Kidney tubule cell (primary cell): ENCODE data around the gene LUM.

Source experiments
- DNase-seq: peaks from one replicate; pipeline ENCODE4 v3.0.0-alpha.2; 2018; ENCODE audit warnings: low spot score

The LUM gene

GRCh38 chr12:91111366-91112325 is at the start of gene LUM:
Gene LUM, minus strand, starts transcription at chr12:91111494. Its CDS starts 2,515 bp downstream, at chr12:91108979.
- peak; percentile 33 for DNase-seq

GRCh38 chr12:91161009-91161408 is 49.7 kb upstream of the LUM start:
- no peak for DNase-seq

GRCh38 chr12:91155990-91156389 is 44.7 kb upstream of the LUM start:
- DNase-seq: no peak

- no peak for DNase-seq
Measured at GRCh38 chr12:91154131-91154530, 42.8 kb upstream of the LUM start.

GRCh38 chr12:91144053-91144452 is 32.8 kb upstream of the LUM start:
- no peak for DNase-seq

- DNase-seq: no peak
Measured at GRCh38 chr12:91143206-91143605, 31.9 kb upstream of the LUM start.

- DNase-seq: no peak
Measured at GRCh38 chr12:91142221-91142631, 30.9 kb upstream of the LUM start.

- no peak for DNase-seq
Measured at GRCh38 chr12:91140026-91140931, 29.0 kb upstream of the LUM start.

GRCh38 chr12:91139286-91139685 is 28.0 kb upstream of the LUM start:
- no peak for DNase-seq

- DNase-seq: no peak
Measured at GRCh38 chr12:91138337-91138920, 27.1 kb upstream of the LUM start.

- DNase-seq: peak; percentile 3
Measured at GRCh38 chr12:91133871-91134270, 22.6 kb upstream of the LUM start.

GRCh38 chr12:91129662-91130362 is 18.5 kb upstream of the LUM start:
- no peak for DNase-seq

- DNase-seq: peak; percentile 63
Measured at GRCh38 chr12:91127751-91128150, 16.5 kb upstream of the LUM start.

- peak; percentile 18 for DNase-seq
Measured at GRCh38 chr12:91127306-91127705, 16.0 kb upstream of the LUM start.

- no peak for DNase-seq
Measured at GRCh38 chr12:91126516-91126915, 15.2 kb upstream of the LUM start.

GRCh38 chr12:91123236-91123916 is 12.1 kb upstream of the LUM start:
- no peak for DNase-seq

GRCh38 chr12:91120781-91121180 is 9.5 kb upstream of the LUM start:
- no peak for DNase-seq

- DNase-seq: no peak
Measured at GRCh38 chr12:91119089-91119488, 7.8 kb upstream of the LUM start.

GRCh38 chr12:91113621-91114020 is 2.3 kb upstream of the LUM start:
- DNase-seq: peak; percentile 57

GRCh38 chr12:91110311-91110924 is 876 bp downstream of the LUM start:
- DNase-seq: no peak
